K562 (cell line): ENCODE data around the gene AGPAT2. TPM values are rescaled to one million over a fixed set of nuclear protein-coding genes. Genes with fewer than 3 reads are reported as not detected.

ENCODE experiments used
- CAMTA2 ChIP-seq: fragments of 250-450 bp; sonication (Bioruptor Pico); conservative IDR thresholded peaks from 2 replicates; pipeline ENCODE4 v1.5.1; 2022
- CBFA2T3 ChIP-seq: fragments of 450-650 bp; IDR thresholded peaks from 2 replicates; pipeline ENCODE4 v1.6.1; 2017
- CXXC5 ChIP-seq: fragments of 250-450 bp; sonication (Bioruptor Pico); IDR thresholded peaks from 2 replicates; pipeline ENCODE4 v1.8.0; 2022; ENCODE audit warnings: inconsistent platforms, mild to moderate bottlenecking, moderate library complexity
- ESRRB ChIP-seq: fragments of 250-450 bp; sonication (Bioruptor Pico); IDR thresholded peaks from 2 replicates; pipeline ENCODE4 v1.5.0; 2020; ENCODE audit warnings: mild to moderate bottlenecking, moderate library complexity, borderline replicate concordance
- FOXK1 ChIP-seq: sonication (generic); formaldehyde crosslinking; IDR thresholded peaks from 2 replicates; pipeline ENCODE4 v1.8.0; 2022; ENCODE audit warnings: missing genetic modification reagents, mild to moderate bottlenecking, borderline replicate concordance
- GTF2F1 ChIP-seq: IDR thresholded peaks from 2 replicates; pipeline ENCODE4 v1.6.1; 2011; ENCODE audit warnings: low read depth, low read length, improper control_type of control experiment
- HINFP ChIP-seq: fragments of 450-650 bp; conservative IDR thresholded peaks from 2 replicates; pipeline ENCODE4 v1.6.1; 2016; ENCODE audit warnings: missing genetic modification characterization, low read depth, mild to moderate bottlenecking, control low read depth, missing compliant biosample characterization
- PKNOX1 ChIP-seq: fragments of 450-650 bp; IDR thresholded peaks from 2 replicates; pipeline ENCODE4 v1.6.1; 2016
- PRDM10 ChIP-seq: fragments of 450-650 bp; IDR thresholded peaks from 2 replicates; pipeline ENCODE4 v1.6.1; 2018; ENCODE audit not compliant: partially characterized antibody
- PREB ChIP-seq: sonication (generic); formaldehyde crosslinking; IDR thresholded peaks from 2 replicates; pipeline ENCODE4 v1.8.1; 2023; ENCODE audit warnings: mild to moderate bottlenecking, missing genetic modification reagents
- SMAD2 ChIP-seq: fragments of 150-350 bp; IDR thresholded peaks from 2 replicates; pipeline ENCODE4 v1.6.1; 2014; ENCODE audit warnings: low read depth, mild to moderate bottlenecking, low read length
- SMAD4 ChIP-seq: fragments of 250-450 bp; sonication (Bioruptor Pico); conservative IDR thresholded peaks from 2 replicates; pipeline ENCODE4 v1.8.0; 2021; ENCODE audit warnings: inconsistent platforms, mild to moderate bottlenecking, moderate library complexity
- SMARCA4 ChIP-seq: fragments of 450-650 bp; IDR thresholded peaks from 2 replicates; pipeline ENCODE4 v1.6.1; 2016
- SP1 ChIP-seq: sonication (generic); formaldehyde crosslinking; IDR thresholded peaks from 2 replicates; pipeline ENCODE4 v1.8.1; 2022; ENCODE audit warnings: mild to moderate bottlenecking, missing genetic modification reagents
- SP2 ChIP-seq: IDR thresholded peaks from 2 replicates; pipeline ENCODE4 v1.6.1; 2011; ENCODE audit warnings: mild to moderate bottlenecking, low read depth, low read length, moderate library complexity; ENCODE audit not compliant: poor library complexity, severe bottlenecking; ENCODE audit errors: extremely low read depth
- THRA ChIP-seq: fragments of 450-650 bp; IDR thresholded peaks from 2 replicates; pipeline ENCODE4 v1.6.1; 2017; ENCODE audit warnings: mild to moderate bottlenecking, moderate library complexity
- TOE1 ChIP-seq, 2 experiments: fragments of 450-650 bp in 1 of 2; sonication (generic) in 1 of 2; formaldehyde crosslinking in 1 of 2; IDR thresholded peaks; 2 replicates each; pipeline versions ENCODE4 v1.7.1 to v1.8.0; 2016 to 2022; ENCODE audit warnings: borderline replicate concordance in 2 of 2, mild to moderate bottlenecking in 2 of 2, antibody characterized with exemption in 1 of 2, inconsistent platforms in 1 of 2, low read depth in 1 of 2, missing genetic modification reagents in 1 of 2, moderate library complexity in 1 of 2
- WHSC1 ChIP-seq: IDR thresholded peaks from one replicate; pipeline ENCODE4 v1.6.1; 2012; ENCODE audit warnings: low read length, control low read depth, inconsistent platforms
- XRCC5 ChIP-seq: fragments of 200-400 bp; formaldehyde crosslinking; IDR thresholded peaks from 2 replicates; pipeline ENCODE4 v1.6.1; 2017; ENCODE audit warnings: low read depth, mild to moderate bottlenecking, low read length
- ZNF133 ChIP-seq: fragments of 250-450 bp; sonication (Bioruptor Pico); IDR thresholded peaks from 2 replicates; pipeline ENCODE4 v1.4.0; 2020; ENCODE audit warnings: mild to moderate bottlenecking
- ZSCAN29 ChIP-seq: fragments of 450-650 bp; IDR thresholded peaks from 2 replicates; pipeline ENCODE4 v1.6.1; 2017
- polyA plus RNA-seq, 8 experiments: library from polyadenylated mRNA; depleted of rRNA in 4 of 8; stranded (reverse) in 5 of 8; unstranded in 3 of 8; fragments of >200 nt; fragmentation: Nextera tagmentation in 2 of 8; fragmentation: Illumina TruSeq in 1 of 8; extraction: Ambion mirVana in 2 of 8; extraction: Trizol in 1 of 8; gene quantifications; 2 replicates each; pipeline versions ENCODE4 v1.2.1 to v1.2.3, GENCODE V29; 2011 to 2014; ENCODE audit warnings: inconsistent platforms in 1 of 8, missing spikeins in 1 of 8
- total RNA-seq, 7 experiments: library from RNA; depleted of rRNA in 6 of 7; stranded (reverse); fragments of >200 nt in 6 of 7; fragmentation: Illumina TruSeq in 2 of 7; extraction: Trizol in 2 of 7; gene quantifications; 2 replicates each; pipeline versions ENCODE4 v1.2.1 to v1.2.3, GENCODE V29; 2011 to 2021; ENCODE audit warnings: low replicate concordance in 1 of 7

Gene AGPAT2
- total and polyA plus RNA-seq, 9 of the 15 experiments (the other 6 are each of a cell fraction or from before 2014, with no cell fraction given) = 0.13 to 54.5 (median 23.9) TPM

GRCh38 chr9:136726631-136727191, 39.5 kb upstream of the AGPAT2 start (continued):
- no peak for TF ChIP-seq HINFP (tag)
- no peak for TF ChIP-seq GTF2F1
- TF ChIP-seq SP1 = no peak
- TF ChIP-seq CAMTA2 (CRISPR knock-in tag) = no peak
- 0 out of 2 replicates have a peak, but pooled peaks have one; percentile 41 for TF ChIP-seq SMAD4 (CRISPR knock-in tag)
- no peak for TF ChIP-seq PREB
- peak; percentile 43 for TF ChIP-seq PKNOX1
- no peak for TF ChIP-seq SP2
- TF ChIP-seq WHSC1 = no peak
- no peak for TF ChIP-seq THRA
- peak; percentile 96 for TF ChIP-seq ZSCAN29
- TF ChIP-seq FOXK1 (CRISPR knock-in tag) = 0 out of 2 replicates have a peak, but pooled peaks have one; percentile 40
- no peak for TF ChIP-seq SMAD2
- TF ChIP-seq CBFA2T3 = no peak
- no peak for TF ChIP-seq SMARCA4
- TF ChIP-seq ESRRB (CRISPR knock-in tag) = no peak
- no peak for TF ChIP-seq ZNF133
- TF ChIP-seq CXXC5 (CRISPR knock-in tag) = no peak
- TF ChIP-seq TOE1 (IDR thresholded peaks at IDR 0.05; ENCODE audit: borderline replicate concordance) = no peak
- no peak for TF ChIP-seq TOE1 (CRISPR knock-in tag; IDR thresholded peaks at IDR 0.05; ENCODE audit: borderline replicate concordance, low read depth)
- TF ChIP-seq PRDM10 = no peak
- no peak for TF ChIP-seq XRCC5
